RKO (cell line): ENCODE measurements around the gene AUH.

ENCODE experiments used
- DNase-seq: peaks from one replicate; pipeline ENCODE4 v3.0.0-alpha.2; 2016; ENCODE audit warnings: low spot score

The AUH gene

DNA sequence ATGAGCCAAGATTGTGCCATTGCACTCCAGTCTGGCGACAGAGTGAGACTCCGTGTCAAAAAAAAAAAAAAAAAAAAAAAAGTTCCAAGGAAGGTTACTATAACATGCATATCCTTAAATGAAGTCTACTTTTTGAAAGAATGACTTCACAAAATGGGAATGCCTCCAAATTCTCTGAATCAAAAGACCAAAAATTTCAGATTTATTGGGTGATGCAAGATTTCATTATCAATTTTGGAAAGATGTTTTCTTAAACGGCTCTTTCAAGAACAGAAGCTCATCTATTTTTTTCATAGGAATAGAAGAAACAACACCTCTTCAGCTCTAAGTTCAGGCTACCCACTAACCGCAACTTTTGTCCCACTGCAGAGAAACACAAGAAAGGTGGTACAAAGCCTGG lies 69.9 kb downstream of the AUH start:
- DNase-seq, result no peak

DNA sequence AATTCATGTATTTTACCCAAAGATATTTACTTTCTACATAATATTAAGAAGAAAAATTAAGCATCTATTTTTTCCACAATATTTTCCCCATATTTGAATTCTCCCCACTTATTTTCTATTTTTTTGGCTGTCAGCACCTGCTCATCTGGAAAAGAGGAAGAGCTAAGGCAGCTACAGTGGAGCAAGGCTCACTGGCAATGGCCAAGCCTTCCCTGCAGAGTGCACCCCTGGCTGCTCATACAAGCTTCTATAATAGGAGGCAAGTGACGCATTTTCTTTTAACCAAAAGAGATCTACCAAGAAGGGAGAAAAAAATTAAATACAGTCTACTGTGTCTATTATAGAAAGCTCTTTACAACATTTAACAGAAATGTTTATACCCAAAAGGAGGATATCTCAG lies 72.5 kb downstream of the AUH start:
- DNase-seq, result no peak

DNA sequence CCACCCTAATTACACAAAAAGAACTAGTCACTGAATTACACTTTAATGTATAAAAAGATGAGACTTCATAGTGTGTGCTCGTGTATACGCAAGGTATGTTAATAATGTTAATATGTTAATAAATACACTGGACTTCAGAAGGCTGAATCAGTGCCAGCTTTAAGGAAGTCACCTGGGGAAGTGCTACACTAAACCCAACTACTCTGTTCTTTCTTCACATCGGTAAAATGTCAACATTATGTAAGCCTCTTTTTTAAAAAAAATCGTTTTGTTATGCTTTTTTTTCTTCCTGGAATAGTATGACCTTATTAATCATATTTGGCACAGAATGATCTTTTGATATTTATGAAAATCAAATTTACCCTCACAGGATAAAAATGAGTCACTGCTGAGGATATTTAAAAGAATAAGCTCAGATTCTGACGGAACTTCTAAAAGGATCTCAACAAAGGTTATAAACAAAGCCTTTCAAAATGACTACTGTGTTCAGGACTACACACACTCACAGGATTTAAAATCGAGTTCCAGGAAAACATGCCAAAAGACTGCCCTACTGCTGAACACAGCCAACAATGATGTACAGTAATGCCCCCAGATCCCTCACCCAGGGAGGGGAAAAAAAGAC lies 75.9 kb downstream of the AUH start:
- DNase-seq, result no peak

DNA sequence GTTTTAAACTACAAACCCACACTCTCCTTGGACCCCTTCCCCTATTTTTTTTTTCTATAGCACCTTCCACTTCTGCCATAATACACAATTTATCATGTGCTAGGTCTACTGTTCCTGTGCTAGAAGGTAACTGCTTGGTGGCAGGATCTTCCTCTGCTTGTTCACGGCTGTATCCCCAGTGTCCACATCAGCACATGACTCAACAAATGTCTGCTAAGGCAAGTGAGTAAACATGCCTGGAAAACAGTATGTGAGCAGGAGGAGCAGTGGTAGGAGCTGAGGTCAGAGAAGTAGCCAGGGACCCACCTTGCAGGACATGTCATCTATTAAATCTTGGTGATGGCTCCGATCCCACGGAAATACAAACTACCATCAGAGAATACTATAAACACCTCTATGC lies 79.4 kb downstream of the AUH start:
- DNase-seq, result peak; percentile 12

DNA sequence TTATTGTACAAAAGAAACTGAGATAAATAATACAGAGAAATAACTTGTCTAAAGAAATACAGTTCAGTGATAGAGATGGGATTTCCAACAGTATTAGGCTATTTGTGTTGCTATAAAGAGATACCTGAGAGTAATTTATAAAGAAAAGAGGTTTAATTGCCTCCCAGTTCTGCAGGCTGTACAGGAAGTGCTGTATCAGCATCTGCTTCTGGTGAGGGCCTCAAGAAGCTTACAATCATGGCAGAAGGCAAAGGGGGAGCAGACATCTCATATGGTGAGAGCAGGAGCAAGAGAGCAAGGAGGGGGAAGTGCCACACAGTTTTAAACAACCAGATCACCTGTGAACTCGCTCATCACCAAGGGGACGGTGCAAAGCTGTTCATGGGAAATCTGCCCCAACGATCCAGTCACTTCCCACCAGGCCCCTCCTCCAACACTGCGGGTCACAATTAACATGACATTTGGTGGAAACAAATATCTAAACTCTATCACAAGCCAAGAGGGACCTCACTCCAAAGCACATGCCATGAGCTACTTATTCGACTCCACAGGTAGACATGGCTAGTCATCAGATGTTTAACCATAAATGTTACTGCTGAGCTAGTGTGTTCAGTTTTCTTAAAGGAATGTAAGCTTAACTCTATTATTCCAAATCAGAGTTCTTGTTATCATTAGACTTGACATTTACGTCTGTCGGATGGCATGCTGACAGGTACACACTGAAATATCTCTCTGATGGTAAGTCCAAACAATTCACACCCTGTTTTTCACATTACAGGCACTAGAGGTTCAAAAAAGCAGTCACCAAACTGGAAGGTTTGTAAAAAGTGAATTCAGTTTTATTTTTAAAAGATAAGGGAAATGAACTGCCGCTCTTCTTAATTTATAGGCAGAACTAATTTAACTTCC lies 82.2 kb downstream of the AUH start:
- no peak for DNase-seq

DNA sequence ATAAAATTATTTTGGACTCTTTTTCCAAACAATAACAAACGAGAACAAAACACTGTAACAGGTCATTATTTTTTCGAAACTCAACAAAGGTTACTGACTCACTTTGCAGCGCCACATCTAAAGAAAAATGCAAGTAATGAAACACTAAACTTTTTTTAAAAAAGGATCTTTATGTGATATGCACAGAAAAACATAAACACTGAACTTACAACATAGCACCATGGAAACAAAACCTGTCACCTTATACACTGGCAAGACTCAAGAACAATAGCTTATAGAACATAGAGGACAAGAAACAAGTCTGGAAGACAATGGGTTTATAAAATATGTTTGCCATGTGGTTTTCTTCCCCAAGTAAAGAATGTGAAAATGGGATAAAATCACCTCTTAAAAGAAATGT lies 85.2 kb downstream of the AUH start:
- DNase-seq, result no peak

DNA sequence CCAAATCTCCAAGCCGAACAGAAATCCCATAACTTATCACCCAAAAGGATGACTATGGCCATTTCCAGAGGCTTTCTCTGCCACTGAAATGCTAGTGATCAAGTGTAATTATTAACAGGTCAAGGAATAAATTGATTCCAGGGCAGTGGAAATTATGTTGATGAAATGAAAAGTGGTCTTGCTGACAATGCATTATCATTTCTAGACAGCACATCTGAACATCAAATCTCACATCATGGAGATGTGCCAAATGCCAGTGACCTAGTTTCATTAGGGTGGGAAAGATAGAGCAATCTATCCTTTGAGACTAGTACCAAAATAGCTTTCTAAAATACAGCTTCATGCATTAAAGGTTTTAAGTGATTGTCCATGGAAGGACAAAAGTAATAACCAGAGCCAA lies 86.1 kb downstream of the AUH start:
- no peak for DNase-seq

DNA sequence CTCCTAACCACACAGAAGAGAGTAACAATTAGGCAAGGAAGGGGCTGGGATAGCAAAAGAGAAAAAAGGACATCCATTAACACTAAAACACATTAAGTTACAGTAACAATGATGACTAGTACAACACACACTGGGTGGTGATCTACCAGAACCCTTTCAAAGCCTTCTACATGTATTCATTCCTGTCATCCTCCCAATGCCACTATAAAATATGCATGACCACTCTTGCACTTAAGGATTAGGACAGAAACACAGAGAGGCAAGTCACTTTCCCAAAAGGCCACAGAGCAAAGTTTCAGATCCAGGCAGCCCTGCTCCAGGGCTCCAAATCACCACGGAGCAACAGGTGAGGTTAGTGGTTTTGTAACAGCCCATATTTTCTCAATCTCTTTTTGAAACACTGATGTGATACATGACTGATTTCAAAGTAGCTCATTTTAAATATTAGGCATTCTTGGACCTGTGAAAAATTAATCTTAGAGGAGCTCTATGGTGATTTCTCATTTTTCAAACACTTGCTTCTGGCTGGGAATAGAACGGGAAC lies 86.7 kb downstream of the AUH start:
- no peak for DNase-seq

DNA sequence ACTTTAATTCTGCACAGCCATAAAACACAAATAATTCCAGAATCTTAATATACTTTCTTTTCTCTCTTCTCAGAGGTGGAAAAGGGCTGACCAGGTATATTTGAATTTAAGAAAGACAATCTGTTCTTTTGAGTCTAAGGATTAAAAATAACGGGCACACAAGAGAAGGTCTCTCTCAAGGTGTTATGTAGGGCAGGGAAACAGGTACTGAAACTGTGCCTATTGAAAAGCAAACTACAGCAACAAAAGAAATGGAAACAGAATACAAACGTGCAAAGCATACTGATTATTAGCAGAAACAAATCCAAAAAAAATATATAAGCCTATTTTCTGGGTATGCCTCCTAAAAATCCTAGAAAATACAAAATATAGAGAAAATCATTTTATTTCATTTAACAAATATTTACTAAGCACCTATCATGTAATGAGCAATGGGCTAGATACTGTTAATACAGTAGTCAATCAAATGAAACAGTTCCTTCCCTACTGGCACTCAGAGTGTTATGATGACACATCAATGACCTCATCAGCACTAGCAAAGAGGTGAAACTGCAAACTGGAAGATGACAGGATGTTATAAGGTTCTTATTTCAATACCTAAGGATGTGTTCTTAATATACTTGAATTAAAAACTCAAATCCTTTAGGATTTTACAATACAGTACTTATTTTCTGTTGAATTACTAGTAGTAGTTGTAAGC lies 87.7 kb downstream of the AUH start:
- peak; percentile 81 for DNase-seq

DNA sequence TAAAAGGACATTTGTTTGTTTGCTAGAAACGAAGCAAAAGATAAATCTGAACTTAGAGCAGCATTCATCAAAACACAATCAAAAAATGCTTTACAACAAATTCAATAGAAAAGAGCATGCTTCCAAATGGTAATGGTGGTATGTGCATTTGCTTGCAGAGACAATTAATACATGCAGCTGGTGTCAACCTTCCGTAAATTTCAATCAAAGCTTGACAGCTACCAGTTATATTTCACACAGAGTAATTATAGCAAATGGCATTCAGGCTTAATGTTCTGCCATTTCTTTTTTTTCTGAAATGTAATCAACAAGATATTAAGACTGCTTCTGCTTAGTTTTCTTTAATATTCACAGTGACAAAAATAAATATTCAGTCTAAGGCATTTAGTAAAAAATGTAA lies 90.6 kb downstream of the AUH start:
- DNase-seq, result no peak

DNA sequence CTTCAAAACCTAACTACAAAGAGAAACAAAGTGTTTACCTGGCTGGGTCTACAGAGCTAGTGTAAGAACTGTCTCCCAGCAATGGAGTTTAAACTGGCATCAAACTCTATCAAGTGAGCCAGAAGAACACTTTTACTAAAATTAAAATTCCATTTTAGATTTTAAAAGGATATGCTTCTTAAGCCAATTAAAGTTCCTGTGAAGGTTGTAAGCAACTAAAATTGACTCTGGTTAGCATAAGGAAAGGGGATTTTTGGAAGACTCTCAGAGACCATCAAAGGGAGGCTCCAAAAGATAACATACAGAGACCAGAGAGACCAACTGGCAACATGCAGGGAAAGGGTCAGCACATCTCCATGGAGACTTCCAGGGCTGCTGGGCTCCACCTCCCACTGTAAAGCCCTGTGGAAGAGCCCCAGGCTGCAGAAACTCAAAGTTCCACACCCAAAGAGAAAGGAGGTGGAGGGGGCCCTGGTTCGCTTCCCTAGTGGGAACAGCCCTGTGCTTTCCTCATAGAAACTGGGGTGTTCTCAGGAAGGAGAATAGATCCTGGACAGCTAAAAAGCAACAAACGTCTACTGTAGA lies 91.7 kb downstream of the AUH start:
- no peak for DNase-seq

DNA sequence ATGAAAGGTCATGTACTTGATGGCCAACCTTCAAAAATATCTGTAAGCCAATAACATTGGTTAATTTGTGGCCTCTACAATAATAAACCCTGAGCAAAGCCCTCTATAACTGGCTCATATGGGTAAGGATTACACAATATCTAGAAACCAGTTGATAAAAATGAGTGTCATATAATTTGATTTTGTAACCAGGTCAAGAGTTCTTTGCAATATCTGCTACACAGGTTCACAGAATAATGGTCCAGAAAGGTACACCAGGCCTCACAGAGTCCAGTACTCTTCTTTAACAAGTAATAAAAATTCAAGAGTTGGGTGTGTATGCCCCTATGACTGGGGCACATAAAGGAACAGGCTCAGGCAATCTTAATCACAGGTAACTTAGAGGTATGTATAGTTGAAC lies 95.3 kb downstream of the AUH start:
- DNase-seq, result no peak

DNA sequence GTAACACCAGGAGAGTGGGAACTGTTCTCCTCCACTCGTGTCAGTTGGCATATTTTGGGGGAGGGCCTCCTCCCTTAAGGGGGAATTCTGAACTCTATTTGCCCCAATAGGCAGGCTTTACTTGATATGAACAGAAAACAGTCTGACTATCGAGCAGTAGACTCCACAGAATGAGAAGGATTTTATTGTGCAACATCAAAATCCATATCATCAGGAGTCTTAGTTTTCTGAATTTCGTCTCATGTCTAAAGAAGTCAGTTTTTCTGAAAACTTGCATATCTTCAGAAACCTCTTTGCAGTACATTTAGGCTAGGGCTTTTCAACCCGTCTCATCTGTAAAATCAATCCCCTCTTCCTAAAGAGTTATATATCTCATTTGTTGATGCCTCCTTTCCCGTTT lies 96.2 kb downstream of the AUH start:
- no peak for DNase-seq

DNA sequence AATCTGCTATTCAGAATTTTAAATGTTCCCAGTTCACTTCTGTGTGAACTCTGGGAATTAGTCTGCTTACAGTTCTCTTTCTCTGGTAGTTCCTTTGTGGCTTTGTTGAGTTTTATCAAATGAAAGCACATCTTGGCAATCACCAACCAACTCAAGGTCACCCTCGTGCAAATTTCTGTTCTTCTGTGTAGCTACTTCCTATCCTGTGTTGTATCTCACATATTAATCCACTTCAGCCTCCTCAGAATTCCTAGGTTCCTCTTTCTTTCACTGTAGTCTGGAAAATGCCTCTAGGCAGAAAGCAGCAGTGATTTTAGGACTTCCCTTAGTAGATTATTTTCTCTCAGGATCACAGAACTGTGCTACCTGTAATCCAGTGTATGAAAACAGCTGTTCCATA lies 100.3 kb downstream of the AUH start:
- DNase-seq, result no peak

DNA sequence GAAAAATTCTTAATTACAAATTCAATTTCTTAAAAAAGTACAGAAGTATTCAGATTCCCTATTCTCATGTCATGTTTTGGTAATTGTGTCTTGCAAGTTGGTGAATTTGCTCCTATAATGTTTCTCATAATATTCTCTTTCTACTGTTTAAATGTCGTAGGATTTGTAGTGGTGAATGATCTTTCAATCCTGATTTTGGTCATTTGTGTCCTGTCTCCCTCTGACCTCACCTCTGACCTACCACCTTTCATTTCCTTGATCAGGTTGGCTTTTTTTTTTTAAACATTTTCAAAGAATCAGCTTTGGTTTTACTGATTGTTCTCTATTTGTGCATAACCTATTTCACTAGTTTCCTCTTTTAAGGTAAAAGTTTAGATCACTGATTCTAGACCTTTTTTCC lies 102.6 kb downstream of the AUH start:
- DNase-seq, result no peak

DNA sequence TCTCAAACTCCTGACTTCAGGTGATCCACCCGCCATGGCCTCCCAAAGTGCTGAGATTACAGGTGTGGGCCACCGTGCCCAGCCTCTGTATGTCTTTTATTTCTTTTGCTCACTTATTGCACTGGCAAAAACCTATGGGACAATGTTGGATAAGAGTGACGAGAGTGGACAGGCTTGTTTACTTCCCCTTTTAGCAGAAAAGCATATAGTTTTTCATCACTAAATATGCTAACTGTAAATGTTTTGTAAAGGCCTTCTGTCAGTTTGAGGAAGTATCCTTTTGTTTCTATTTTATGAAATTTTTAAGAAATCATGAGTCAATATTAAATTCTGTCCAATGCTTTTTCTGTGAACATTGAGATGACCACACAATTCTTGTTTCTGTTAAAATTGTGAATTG lies 103.3 kb downstream of the AUH start:
- no peak for DNase-seq

DNA sequence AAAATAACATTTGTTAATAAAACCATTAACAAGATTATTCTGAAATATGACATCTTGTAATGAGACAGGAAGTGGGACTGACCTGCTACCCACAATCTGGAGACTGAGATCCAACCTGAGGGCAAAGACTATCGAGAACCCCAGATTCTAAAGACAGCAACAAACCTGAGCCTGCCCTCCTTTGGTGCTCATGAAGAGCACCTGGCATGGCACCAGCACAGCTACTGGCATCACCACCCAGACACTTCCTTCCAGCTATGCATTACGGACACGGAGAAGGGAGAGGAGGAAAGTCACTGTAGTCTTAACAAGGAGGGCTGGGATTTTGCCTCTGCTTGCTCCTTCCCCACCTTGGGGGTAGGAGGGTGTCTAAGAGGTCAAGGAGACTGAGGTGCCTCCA lies 105.5 kb downstream of the AUH start:
- no peak for DNase-seq

DNA sequence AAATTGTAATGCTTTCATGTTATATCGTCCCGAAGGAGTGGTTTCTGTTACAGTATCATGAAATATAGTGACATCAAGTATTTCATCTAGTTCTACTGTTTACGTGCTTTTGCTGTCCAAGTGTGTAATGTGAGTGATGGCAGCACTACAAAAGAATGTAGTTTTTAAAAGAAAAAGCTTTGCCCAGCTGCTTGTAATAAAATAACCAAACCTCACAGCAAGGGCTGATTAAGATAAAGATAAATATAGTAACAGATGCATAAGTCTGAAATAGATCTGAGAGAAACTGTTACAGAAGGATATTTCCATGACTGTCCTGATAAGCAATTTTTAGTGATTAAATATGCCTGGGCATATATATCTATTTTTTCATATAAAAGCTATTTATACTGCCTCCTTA lies 106.4 kb downstream of the AUH start:
- DNase-seq, result no peak

DNA sequence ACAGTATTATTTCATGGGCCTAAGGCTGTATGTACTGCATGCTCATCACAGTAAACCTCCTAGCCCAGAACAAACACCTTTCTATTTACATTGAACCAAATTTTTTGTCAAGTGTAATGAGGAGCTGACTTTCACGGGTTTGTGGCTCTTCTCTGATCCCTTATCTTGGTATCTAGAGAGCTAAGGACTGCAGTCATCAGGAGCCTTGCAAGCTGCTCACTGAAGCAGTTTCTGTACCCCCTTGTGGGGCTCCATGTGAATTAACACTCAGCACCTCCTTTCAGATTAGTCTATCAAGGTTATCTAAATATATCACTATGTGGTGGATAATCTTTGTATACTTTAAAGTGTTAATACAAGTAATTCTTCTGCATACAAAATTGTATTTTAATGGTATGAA lies 108.2 kb downstream of the AUH start:
- peak; percentile 22 for DNase-seq

DNA sequence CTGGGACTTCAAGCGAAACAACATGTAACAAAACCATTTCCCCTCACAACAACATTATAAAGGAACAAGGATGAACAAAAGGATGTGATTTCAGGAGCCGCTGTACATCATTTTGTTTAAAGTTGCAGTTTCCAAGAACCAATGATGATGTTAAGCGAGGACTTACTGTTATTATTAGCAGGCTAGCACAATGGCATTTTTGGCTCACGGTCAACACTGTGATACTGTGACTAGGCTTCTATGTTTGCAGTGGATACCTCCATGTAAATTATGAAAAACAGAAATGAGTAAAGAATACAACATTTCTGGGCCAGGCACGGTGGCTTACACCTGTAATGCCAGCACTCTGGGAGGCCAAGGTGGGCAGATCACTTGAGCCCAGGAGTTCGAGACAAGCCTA lies 113.0 kb downstream of the AUH start:
- DNase-seq, result no peak

DNA sequence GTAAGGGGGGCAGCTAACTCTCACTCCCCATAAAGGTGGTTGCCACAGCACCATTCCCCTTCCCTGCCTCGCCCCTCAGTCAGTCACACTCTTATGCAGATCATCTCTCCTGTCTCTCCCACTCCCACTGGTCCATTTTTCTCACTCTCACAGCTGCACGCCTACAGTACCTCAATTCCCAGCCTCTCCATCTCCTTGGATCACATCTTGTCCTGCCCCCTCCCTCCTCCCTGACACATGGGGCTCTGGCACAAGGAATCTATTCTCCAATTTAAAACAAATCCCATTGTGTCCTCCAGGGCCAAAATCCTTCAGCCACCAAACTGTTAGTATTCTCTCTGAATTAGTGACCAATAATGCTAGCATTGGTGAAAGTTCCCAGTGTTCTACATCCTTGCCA lies 114.4 kb downstream of the AUH start:
- DNase-seq, result no peak

DNA sequence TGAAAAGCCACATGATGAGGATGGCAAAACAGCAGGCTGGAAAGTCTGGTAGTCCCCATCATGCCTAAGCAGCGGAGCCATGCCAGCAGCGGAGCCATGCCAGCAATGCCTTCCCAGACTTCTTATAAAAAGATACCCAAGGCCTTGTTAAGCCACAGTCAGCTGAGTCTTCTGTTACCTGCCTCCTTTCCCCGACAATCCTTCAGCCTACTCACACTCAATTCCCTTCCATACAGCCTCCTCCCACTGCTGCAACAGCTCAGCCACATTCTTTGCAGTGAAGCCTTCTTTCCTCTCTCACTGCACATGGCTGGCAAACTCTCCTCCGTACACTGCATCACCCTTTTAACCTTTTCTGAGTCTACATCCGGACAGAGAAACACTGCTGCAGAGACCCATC lies 114.9 kb downstream of the AUH start:
- no peak for DNase-seq
